Measurements from ENCODE around the gene KLF7. TPM values are rescaled to one million over a fixed set of nuclear protein-coding genes. Genes with fewer than 3 reads are reported as not detected.

The KLF7 gene
- total RNA-seq, 6 experiments from 2014 or later, result 3.3 to 14.2 (median 10.2) TPM

GRCh38 chr2:207194028-207194427 is 28.3 kb upstream of the KLF7 start:
- Histone ChIP-seq H3K4me1 (peaks cover 0 to 3% (median 0%) of the 10 kb centered on the region in 4 donors), H3K4me3 (no peak overlapping the region), H3K9me3 (no peaks in the 10 kb centered on the region), H3K27me3 (no peaks in the 10 kb centered on the region), H3K27ac (no peak overlapping the region), H3K36me3 (no peaks in the 10 kb centered on the region)
- DNase-seq (no peak), ATAC-seq (no peak)
- WGBS (ENCODE audit: insufficient coverage, low coverage, low lambda C conversion rate, missing lambda C conversion rate), result 55% methylated on average over 2 of the region's 2 CpGs
- TF ChIP-seq, protein P1, sequence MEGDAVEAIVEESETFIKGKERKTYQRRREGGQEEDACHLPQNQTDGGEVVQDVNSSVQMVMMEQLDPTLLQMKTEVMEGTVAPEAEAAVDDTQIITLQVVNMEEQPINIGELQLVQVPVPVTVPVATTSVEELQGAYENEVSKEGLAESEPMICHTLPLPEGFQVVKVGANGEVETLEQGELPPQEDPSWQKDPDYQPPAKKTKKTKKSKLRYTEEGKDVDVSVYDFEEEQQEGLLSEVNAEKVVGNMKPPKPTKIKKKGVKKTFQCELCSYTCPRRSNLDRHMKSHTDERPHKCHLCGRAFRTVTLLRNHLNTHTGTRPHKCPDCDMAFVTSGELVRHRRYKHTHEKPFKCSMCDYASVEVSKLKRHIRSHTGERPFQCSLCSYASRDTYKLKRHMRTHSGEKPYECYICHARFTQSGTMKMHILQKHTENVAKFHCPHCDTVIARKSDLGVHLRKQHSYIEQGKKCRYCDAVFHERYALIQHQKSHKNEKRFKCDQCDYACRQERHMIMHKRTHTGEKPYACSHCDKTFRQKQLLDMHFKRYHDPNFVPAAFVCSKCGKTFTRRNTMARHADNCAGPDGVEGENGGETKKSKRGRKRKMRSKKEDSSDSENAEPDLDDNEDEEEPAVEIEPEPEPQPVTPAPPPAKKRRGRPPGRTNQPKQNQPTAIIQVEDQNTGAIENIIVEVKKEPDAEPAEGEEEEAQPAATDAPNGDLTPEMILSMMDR (IDR thresholded peaks at IDR 0.05), result no peak
- intact Hi-C loops (cut with DNase I), result no loop called here

DNA sequence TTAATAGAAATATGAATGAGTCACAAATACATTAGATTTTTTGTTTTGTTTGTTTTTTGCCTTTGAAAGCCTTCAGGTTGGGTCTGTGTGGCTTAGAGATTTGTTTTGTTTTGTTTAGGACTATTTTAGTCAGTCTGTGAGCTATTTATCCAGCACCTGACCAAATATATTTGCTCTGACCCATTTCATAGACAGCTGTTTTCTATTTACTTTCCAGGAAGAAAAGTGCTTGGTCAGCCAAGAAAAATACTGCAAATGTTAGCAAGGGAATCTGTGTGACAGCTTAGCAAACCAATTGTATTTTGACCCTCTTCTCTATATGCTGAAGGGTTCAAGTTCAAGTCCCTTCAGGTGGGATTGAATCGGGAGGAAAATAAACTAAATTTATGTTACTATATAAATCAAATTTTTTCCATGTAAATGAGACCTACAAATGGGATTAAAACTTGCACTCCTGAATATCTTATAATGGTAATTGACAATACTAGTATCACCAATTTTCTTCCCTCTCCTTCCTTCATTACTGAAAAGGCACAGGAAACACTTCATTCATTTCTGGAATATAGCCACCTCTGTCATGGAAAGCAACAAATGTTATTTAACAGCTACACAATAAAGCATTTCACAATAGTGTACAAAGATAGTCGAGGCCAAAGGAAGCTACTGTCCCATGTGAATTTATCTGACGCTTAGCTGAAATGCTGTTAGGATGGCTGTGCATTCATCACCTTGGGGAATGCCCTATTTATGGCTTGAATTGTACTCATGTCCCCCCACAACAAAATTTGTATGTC is 23.1 kb upstream of the KLF7 start:
- ATAC-seq, result peak; percentile 88 to 94 (median 90)
- no peak for TF ChIP-seq POLR2A (IDR thresholded peaks at IDR 0.05)
- TF ChIP-seq, protein P1 (IDR thresholded peaks at IDR 0.05), result no peak
- intact Hi-C loops (cut with DNase I), result no loop called here
- no peaks in the 10 kb centered on the region for H3K9me3 ChIP-seq
- H3K4me3 ChIP-seq, result no peak overlapping the region
- peaks cover 0 to 12% (median 0%) of the 10 kb centered on the region in 4 donors for H3K4me1 ChIP-seq
- no peak for DNase-seq
- H3K27ac ChIP-seq, result no peak overlapping the region
- 15% methylated on average over 3 of the region's 3 CpGs for WGBS (ENCODE audit: insufficient coverage, low coverage, low lambda C conversion rate, missing lambda C conversion rate)
- H3K27me3 ChIP-seq, result no peaks in the 10 kb centered on the region
- H3K36me3 ChIP-seq, result no peaks in the 10 kb centered on the region

- no peak for DNase-seq
- Histone ChIP-seq H3K27ac (no peak overlapping the region), H3K36me3 (no peaks in the 10 kb centered on the region), H3K4me3 (no peak overlapping the region), H3K9me3 (no peaks in the 10 kb centered on the region), H3K4me1 (peaks cover 0 to 12% (median 0%) of the 10 kb centered on the region in 4 donors), H3K27me3 (no peaks in the 10 kb centered on the region)
- 54% methylated on average over 4 of the region's 6 CpGs for WGBS (ENCODE audit: insufficient coverage, low coverage, low lambda C conversion rate, missing lambda C conversion rate)
- intact Hi-C loops (cut with DNase I), result no loop called here
- no peak for TF ChIP-seq POLR2A (IDR thresholded peaks at IDR 0.05)
- TF ChIP-seq, protein P1 (IDR thresholded peaks at IDR 0.05), result no peak
- ATAC-seq, result no peak
Measured at GRCh38 chr2:207185372-207185771, 19.6 kb upstream of the KLF7 start.

DNA sequence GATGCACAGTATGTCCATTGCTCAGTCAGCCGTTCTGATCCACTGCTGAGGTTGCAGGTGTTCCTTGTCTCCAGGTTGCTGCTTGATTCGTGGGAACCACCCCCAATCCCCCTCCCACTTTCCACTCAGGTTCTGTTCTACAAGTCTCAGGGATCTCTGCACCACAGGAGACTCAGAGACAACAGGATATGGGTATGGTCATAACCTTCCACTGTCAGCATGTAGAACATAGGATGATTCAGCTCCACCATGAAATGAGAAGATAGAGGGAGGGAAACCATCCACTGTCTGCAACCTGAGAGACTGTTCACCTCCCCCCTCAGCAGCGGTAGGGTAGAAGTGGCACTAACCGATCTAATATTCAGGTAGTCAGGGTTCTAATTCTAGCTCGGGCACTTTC is 19.0 kb upstream of the KLF7 start:
- Histone ChIP-seq H3K4me3 (no peak overlapping the region), H3K27me3 (no peaks in the 10 kb centered on the region), H3K4me1 (peaks cover 0 to 12% (median 0%) of the 10 kb centered on the region in 4 donors), H3K36me3 (no peaks in the 10 kb centered on the region), H3K27ac (no peak overlapping the region), H3K9me3 (no peaks in the 10 kb centered on the region)
- 69% methylated on average over 4 of the region's 5 CpGs for WGBS (ENCODE audit: insufficient coverage, low coverage, low lambda C conversion rate, missing lambda C conversion rate)
- no peak for DNase-seq
- intact Hi-C loops (cut with DNase I), result no loop called here
- ATAC-seq, result no peak
- no peak for TF ChIP-seq POLR2A (IDR thresholded peaks at IDR 0.05)
- TF ChIP-seq, protein P1 (IDR thresholded peaks at IDR 0.05), result no peak

All from right lobe of liver (tissue), 6 donors.